ENCODE measurements around the gene PXDC1.

Gene PXDC1, protein sequence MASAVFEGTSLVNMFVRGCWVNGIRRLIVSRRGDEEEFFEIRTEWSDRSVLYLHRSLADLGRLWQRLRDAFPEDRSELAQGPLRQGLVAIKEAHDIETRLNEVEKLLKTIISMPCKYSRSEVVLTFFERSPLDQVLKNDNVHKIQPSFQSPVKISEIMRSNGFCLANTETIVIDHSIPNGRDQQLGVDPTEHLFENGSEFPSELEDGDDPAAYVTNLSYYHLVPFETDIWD

DNA sequence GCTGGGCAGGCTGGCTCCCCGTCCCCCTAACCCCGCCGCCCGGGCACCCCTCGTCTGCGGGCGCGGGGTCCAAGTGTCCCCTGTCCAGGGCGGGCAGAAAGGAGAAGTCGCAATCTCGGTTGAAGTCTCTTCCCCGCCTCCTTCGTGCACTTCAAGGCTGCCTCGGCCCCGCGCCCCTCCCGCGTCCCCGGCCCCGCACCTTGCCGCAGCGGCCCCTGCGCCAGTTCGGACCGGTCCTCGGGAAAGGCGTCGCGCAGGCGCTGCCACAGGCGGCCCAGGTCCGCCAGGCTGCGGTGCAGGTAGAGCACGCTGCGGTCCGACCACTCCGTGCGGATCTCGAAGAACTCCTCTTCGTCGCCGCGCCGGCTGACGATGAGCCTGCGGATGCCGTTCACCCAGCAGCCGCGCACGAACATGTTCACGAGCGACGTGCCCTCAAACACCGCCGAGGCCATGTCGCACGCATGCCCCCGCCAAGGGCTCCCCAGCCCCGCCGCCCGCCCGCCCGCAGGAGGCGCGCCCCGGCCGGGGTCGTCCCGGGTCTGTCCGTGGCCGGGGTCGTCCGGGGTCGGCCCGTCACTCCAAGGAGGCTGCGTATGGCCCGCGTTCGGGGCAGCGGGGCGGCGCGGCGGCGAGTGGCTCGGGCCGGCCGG lies at the start of gene PXDC1:
Gene PXDC1 (minus strand): TSS at position 637 of the 653 bp plus-strand sequence. CDS start 182 bp downstream, at position 455.
- DNase-seq = peak in 1 of 2 experiments; percentile 20

DNA sequence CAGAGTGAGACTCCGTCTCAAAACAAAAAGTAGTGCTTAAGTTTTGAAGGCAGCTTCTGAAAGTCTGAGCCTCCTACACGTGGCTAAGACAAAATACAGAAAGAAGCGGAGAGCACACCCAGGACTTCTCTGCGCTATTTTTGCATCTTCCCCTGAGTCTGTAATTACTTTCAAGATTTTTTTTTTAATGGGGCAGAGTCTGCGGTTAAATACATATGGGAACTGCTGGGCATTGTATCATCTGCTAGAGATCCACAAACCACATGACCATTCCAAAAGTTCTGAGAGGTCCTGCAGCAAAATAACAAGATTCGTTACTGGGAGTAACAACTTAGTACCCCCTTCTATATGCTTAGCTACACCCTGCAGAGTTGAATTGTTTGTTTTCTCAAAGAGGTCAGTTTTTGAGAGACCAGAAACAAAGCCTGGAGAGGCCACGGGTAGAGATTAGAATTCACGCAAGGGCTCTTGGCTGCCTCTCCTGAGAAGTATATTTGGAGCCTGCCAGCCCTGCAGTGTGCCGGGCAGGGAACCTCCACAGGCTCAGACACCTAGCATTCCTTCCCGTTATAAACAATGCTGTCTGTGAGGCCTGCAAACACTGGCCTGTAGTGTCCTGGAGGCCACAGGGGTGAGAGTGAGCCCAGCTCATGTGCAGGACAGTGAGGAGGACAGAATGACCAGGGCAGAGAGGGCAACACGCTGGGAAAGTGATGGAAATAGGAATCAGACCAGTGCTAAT lies 49.5 kb upstream of the PXDC1 start:
- DNase-seq = no peak

DNA sequence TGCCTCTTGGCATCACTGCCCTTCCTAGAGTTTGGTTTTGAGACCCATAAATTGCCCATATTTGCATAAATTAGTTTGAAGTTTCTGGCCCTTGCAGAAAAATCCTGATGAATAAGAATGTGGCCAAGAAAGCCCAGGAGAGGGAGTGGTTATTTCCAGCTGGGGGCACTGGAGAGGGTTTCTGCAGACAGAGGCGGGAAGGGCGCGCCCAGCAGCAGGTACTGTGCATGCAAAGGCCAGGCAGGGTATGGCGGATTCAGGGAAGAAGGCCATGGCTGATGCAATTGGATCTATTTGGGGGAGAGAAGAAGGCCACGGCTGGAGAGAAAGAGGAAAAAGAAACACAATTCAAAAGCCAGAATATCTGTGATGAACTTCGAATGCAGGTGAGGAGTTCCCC lies 48.2 kb upstream of the PXDC1 start:
- no peak for DNase-seq

DNA sequence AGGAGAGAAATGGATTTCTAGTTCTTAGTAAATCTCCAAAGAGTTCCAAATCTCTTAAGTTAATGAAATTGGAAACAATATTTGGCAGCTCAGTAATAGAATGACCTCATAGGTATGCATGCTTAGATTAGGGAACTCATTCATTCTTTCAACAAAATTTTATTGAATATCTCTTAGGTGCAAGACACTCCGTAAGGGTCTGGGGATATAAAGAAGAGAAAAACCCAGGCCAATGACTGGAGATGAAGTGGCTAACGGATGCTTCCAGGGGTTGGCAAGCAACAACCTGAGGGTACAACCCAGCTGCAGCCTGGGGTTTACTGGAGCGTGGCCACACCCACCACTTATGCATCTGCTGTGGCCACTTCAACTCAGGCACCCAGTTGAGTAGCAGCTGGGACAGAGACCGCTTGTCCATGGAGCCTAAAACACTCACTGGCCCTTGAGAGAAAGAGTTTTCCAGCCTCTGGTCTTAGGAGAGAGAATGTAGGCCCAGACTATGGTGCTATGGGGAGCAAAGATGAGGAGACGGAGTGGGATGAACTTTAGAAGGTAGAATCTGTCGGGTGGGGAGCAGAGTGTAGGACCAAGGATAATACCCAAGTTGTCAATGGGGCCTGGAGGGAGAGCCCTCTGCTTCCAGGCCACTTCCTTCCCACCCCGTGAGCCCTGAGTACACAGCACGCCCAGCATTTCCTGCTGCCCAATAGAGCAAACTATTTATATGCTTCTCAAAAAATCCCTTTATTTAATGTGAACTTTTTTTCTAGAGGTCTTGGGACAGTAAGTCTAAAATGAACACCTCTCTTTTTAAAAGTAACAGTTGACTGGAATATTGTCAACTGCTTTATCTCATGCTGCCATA lies 46.8 kb upstream of the PXDC1 start:
- no peak for DNase-seq

DNA sequence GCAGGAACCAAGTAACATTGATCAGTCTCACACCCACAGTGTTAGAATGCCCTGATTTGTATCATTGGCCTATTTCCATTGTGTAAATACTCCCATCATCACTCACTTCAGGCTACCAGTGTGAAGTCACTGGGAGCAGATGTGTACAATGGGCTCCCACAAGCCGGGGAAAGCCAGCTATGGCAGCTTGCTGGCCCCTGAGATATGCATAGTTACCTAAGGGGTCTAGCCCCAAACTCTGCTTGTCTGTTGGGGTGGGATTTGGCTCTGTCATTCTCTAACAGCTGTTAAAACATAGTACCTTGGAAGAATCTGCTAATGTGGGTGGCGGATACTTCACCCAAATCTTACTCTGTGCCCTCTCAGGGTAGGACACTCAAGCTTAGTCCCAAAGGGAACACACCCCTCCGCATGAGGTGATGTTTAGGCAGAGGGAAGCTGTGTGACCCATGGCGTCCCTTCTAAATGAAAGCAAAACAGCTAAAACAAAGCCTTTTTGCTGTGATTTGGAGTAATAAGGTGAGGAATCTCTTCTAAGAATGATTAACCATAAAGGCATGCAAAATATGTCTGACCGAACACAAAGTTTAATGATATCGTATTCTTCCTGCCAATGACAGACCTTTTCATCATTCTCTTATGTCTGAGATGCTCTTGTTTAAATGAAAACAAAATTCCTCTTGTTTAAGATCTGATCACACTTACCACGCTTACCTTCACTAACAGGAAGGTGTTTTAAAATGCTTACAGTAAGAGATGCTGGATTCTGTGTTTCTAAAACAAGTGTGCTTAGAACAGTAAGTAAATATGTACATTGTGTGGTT lies 45.9 kb upstream of the PXDC1 start:
- no peak for DNase-seq

DNA sequence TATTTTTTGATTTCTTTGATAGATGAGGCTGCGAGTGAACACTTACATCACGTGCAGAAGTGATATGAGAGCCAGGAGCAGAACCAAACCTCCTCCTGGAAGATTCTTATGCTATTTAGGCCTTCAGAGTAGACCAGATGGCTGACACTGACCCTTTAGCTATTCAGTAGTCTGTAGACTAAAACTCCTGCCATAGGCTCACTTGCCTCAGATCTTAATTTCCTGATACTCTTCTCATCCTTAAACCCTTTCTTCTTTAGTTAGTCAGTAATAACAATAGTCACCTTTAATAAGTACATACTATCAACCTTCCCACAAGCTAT lies 45.2 kb upstream of the PXDC1 start:
- DNase-seq = no peak

DNA sequence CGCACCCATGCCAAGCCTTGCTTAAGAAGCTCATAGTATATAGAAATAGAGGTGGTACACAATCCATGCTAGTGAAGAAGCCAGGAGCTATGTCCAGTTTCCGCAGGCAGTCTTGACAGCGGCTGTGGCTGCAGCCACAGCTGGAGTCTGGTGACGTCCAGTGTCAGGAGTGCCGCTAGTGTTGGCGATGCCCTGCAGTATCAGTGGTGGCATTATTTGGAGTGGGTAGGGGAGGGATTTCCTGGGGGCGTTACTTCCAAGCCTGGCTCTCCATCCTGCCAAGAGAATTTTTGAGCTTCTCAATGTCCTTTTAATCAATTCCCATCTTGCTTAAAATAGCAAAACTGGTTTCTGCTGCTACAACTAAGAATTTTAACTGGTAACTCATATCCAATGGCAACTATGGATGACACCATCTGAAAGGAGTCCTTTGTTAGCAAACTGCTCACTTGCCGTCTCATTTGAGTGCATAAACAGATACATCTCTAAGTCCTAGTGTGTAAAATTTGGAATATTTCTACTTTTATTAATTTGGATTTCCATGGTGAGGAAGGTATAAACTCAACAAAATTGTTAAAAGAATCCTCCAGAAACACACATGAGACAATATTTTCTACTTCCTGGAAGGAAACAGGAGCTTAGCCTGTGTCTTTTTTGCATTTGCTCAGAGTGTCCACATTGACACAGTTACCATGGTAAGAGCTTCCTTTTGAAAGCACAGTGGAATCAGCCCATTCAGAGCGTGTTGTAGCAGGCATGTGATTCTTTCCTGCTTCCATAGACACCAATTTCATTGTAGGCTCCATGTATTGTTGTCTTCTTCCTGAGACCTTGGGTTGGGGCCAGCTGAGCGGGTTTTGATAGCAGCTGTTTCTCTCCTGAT lies 44.6 kb upstream of the PXDC1 start:
- no peak for DNase-seq

DNA sequence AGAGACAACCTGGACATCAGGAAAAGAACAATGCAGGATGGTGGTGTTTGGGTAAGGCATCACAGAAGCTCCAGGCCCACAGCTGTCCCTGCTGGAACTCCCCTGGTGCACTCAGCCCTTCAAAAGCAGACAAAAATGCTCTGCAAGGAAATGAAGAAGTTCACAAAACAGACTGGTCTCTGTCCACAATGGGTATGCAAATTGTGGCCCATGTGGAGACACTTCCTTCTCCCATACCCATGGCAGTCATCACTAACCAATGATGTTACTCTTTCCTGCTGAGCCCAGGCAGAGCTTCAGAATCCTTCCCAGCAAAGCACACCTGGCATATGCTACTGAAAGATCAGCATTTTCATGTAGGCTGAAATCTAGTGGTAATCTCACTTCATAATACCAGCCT lies 42.6 kb upstream of the PXDC1 start:
- DNase-seq = no peak

DNA sequence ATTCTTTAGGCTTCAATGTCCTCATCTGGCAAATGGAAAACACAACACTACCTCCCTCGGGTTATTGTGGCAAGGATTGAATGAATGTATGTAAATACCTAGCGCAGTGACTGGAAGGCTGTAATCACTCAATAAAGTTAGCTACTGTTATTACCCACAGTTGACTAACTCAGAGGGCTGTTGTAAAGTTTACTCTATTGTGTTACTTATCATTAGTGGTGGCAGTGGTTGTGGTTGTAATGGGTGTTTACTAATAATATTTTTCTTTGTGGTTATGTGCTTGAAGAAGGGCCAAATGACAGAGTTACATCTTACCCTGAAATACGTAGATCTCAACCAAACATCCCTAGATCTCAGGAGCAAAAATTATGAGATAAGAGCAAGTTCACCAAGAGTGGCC lies 42.0 kb upstream of the PXDC1 start:
- DNase-seq = no peak

DNA sequence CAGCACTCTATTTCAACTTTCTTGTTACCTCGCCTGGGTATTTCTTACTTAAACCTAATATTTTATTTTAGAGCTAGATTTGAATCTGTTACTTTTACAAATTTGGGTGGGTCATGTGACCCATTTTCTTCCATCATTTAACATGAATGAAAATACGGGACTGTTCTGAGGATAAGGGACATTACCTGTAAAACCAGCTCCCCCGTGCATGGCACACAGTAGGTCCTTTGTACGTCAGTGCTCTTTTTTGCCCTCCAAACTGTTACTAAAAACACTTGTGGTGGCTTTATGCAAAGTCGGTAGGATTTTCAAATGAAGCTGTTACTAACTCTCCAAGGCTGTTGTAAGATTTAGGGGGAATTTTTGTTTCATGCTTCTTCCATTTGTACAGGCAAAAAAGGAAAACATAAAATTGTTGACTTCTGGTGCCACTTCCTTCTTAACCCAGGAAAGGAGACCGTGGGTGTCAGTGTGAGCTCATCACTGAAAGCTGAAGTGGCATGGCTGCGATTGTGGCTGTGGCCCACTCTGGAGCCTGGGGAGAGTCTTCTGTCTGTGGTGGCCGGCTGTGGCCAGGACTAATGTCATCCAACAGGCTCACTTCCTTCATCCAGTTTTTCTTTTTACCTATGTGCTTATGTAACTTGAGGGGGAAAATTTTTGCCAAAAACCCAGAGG lies 40.2 kb upstream of the PXDC1 start:
- DNase-seq = no peak

DNA sequence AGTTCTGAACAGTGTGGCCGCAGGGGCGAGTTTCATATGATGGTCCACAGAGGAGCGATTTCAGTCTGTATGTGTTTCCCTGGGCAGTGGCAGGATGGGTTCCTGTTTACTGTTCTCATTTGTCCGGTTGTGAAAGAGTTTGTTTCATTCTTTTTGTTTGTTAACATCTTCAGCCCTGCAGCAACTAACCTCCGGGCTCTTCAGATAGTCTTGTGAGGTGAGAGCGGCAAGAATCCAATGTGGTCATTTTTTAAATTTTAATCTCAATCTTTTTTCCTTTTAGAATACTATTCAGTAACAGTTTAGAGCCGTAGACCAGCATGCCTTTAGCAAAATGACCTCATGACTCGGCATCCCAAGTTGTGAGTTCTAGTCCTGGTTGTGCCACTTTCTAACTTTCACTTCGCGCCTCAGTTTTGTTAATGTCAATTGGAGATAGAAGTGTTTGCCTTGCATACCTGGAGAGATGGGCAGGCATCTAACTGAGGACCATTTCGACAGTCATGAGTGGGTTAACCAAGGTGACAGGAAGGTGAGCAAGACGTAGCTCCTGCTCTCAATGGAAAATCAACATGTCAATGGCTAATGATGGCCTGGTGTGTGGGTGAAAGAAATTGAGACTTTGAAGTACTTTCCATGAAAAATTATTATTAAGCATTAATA lies 38.5 kb upstream of the PXDC1 start:
- no peak for DNase-seq

DNA sequence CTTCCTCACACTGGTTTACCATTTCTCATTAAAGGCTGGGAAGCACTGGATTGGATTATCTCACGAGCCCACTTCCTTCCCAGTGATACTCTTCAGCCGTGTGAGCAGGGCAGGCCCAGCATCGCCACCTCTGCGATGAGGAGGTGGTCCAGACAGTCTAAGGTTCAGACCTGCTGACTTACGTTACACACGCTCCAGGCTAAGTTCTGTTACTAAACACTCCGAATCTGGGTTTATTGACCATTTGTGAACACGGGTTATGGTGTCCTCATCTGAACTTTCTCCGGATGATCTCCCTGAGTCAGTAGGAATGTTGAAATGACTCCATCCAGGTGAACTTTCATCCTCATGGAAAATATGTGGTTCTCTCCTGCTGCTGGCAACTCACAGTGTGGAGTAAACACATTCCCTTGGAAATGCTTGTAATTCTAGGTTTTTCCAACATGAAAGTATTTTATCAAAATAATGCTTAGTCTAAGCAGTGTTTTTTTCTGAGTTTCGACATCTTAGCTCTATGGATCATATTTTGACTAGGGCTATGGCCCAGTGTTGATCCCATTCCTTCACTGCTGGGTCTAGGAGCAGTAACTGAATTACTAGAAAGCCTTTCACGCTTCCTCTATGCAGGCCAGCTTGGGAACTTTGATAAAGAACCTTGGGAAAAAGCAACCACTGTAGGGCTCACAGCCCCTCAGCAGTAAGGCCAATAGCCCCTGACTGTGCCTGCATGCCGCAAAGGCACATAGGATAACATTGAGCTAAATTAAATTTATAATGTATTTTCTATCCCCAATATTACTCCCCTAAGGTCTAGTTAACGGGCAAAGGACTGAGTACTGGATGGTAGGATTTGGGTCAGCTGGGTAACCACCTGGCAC lies 37.7 kb upstream of the PXDC1 start:
- no peak for DNase-seq

DNA sequence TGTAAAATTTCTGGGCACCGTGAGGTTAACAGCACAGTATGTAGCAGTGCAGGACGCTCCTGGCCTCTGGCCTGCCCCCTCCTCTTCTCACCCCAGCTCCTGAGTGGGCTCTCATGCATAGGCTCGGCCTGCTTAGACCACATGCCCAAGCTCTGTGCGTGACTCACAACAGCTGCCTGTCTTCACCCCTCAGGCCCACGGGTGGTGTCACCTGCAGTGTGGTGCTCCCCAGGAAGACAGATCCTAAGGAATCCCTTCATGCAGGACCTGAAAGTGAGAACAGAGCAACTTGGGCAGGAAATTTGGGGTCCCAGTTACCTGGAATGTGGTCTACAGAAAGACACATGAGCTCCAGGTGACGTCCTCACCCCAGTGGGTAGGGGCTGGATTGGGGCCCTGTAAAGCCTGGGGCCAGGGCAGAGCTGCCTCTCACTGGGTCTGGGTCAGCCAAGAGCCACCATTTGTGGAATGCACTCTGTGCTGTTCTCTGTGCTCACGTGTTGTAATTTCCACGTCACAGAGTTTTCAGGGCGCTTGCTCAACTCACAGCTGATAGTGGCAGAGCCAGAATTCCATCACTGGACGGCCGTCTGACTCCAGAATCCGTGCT lies 37.0 kb upstream of the PXDC1 start:
- no peak for DNase-seq

DNA sequence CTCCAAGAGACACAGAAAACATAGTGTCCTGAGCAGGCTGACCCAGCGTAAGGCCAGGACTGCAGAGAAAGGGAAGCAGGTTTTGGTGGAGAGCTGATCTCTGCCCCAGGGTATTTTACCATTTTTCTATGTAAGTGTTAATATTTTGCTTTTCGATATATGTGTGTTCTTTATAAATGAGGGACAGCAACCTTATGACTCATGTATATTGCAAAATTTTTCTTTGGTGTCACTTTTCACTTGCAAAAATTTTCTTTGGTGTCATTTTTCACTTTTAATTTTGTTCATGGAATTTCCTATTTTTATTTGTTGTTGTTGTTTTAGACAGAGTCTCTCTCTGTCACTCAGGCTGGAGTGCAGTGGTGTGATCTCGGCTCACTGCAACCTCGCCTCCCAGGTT lies 34.6 kb upstream of the PXDC1 start:
- DNase-seq = no peak

DNA sequence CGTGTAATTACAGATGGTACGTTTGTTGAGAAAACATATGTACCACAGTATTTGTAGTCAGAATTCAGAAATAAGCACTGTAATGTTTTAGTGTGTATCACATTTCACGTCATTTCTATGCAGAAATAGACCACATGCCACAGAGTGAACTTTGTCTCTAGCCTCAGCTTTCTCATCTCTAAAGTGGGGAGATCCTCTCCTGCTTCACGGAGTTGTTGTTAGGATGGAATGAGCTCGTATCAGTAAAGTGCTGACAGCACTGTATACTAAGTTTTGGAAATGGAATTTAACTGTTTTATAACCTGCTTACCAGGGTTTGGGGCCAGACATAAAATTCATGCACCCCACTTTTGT lies 34.2 kb upstream of the PXDC1 start:
- no peak for DNase-seq

DNA sequence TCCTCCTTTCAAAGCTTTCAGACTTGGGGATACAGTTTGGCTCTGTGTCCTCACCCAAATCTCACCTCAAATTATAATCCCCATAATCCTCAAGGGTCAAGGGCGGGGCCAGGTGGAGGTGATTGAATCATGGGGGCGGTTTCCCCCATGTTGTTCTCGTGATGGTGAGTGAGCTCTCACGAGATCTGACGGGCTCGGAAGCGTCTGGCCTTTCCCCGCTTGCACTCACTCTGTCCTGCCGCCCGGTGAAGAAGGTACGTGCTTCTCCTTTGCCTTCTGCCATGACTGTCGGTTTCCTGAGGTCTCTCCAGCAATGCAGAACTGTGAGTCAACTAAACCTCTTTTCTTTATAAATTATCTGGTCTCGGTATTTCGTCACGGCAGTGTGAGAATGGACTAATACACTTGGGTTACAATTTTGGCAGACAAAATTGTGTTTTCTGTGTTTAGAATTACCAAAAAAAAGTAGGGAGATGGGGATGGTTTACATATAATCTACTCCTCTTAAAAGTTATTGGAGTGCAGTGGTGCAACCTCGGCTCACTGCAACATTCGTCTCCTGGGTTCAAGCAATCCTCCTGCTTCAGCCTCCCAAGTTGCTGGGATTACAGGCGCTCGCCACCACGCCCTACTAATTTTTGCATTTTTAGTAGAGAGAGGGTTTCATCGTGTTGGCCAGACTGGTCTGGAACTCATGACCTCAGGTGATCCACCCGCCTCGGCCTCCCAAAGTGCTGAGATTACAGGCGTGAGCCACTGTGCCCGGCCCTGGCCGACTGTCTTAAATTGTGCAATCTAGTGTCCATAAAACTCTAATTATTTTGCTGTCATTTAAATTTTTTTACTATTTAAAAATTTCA lies 33.6 kb upstream of the PXDC1 start:
- DNase-seq = no peak

DNA sequence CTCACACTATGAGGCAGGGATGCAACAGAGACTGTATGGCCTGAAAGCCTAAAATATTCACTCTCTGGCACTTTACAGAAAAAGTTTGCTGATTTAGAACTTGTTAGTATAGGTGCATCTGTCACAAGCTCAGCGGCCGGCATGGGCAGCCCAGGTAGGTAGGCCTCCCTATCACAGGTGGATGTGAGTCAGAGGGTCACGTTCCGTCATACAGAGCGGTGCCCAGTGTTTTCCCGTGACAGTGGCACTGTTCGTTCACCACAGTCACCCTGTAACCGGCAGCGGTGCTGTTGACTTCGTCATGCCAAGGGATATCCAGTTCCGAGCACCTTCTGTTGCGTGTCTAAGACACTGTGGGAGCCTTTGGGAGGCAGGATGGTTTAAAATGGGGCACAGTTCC lies 32.9 kb upstream of the PXDC1 start:
- DNase-seq = no peak

Measured in activated CD4-positive, alpha-beta T cell treated with anti-CD3 and anti-CD28 coated beads, Interleukin-2, amount 50 U/mL, for 4 hours (primary cell).